Stimulated activated CD4-positive, alpha-beta T cell treated with anti-CD3 and anti-CD28 coated beads, Interleukin-4, amount 100 ng/mL, for 4 hours (primary cell): Measurements from ENCODE around the gene KIAA0825.

Source experiments
- DNase-seq, 2 experiments: peaks; one replicate each; pipeline ENCODE4 v3.0.0-alpha.2; 2020

KIAA0825 gene

GRCh38 chr5:94425396-94425795 lies 193.0 kb downstream of the KIAA0825 start:
- DNase-seq: no peak

GRCh38 chr5:94423411-94423810 lies 195.0 kb downstream of the KIAA0825 start:
- DNase-seq: no peak

DNA sequence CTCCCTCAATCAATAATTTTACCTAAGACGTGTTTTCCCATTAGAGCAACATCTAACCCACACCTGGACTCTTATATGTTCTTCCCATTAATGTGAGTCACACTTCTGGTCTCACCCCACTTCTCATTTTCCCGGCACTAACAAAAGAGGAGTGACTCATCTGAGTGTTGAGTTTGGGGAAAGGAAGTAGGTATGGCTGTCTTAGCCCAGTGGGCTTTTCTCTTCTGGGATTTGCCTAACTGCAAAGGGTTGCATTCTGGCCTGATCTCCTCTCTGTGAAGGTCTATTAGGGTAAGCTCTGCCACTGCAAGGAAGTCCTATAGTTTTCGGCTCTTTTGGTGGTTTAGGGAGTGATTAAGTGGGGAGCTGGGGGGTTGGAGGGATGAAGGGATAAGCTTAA lies 195.6 kb downstream of the KIAA0825 start:
- DNase-seq: no peak

DNA sequence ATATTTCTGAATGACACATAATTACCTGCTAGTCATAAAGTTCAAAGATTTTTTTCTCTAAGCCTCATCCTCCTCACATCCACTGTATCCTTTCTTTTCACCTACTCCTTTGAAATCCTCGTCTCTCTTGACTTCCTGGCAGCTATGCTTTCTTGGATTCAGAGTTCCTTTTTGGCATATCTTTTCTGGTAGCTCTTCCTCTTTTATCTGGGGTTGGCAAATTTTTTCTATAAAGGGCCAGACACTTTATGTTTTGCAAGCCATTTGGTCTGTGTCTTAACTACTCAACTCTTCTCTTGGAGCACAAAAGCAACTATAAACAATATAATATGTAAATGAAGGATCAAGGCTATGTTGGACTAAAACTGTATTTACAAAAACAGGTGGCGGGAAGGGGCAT lies 197.5 kb downstream of the KIAA0825 start:
- no peak for DNase-seq

GRCh38 chr5:94415798-94416197 lies 202.6 kb downstream of the KIAA0825 start:
- DNase-seq: no peak

DNA sequence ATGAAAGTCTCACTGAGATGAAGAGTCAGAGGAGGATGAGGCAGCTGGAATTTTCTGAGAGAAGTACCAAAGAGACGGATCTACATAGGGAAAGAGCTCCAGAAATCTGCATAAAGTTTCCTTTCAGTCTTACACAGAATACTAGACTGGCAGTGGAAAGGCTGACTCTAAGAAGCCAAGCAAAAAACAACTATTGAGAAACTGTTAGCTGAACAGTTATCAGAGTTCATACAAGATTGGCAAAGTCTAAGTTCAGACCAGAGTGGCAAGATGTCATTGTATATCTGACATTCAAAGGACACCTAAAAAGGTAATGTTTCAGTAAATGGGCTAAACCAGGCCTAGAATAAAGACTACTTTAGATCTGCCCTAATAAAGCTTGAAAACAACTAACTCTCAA lies 209.0 kb downstream of the KIAA0825 start:
- no peak for DNase-seq

- no peak for DNase-seq
These were observed 211.4 kb downstream of the KIAA0825 start for GRCh38 chr5:94407023-94407422.

- DNase-seq: no peak
These were observed 214.9 kb downstream of the KIAA0825 start for GRCh38 chr5:94403483-94403882.

DNA sequence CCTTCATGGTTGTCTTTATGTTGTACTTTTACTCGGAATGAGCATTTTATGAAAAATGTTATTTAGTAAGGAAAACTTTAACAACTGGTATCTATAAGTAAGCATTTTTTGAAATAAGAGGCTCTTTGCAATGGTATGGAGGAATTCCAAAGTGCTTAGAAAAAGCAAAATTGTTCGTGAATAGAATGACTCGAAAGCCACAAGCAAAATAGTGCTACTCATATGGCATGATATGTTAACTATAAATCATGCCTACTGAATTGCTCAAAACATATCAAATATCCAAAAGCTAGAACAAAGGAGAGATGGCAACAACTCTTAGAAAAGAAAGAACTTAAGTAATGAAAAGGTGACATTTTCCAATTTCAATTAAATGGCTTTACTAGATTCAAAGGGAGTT lies 216.3 kb downstream of the KIAA0825 start:
- no peak for DNase-seq

DNA sequence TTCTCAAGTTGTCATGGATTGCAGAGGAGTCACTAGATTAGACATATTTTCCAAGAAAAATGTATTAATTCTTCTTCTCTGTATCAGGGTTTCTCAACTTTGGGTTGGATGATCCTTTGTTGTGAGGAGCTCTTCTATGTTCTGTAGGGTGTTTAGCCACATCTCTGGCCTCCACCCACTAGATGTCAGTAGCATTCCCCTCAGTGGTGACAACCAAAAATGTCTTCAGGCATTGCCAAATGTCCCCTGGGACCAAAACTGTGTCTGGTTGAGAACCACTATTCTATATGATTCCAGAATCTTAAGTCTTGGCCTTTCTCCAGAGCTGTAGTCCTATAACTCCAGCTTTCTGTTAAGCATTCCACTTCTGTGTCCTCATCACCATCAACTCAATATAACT lies 220.9 kb downstream of the KIAA0825 start:
- no peak for DNase-seq

DNA sequence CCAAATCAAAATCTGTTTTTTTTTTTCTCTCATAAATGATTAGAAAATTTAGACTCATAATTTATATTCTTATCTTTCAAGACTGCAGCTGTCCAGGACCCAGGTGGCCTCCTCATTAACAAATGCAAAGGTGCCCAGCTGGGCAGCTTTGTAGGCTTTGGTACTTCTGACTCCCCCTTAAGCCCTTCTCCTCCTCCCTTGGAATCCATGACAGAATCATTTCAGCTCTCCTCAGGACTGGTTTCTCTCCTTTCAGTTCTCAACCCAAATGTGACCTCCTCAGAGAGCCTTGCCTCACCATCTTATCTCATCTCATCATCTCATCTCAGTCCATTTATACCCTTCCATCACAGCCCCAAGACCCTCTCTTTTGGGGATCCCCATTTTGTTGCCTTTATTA lies 221.7 kb downstream of the KIAA0825 start:
- DNase-seq: no peak

DNA sequence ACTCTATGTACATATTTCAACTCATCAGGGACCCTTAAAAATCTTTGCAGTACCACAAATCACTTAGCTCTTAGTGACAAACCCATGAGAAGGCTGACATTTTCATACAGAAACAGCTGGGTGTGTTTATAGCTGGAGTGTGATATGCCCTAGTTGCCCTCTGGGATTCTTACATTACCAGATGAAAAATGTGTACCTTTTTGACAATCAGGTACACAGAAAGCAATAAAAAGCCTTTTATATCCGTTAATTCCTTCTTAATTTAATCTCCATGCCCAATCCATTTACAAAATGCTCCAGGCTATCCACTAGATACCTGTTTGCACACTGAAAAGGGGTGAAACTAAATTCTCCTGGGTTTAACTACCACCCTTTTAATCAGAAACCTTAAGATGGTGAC lies 222.9 kb downstream of the KIAA0825 start:
- no peak for DNase-seq

DNA sequence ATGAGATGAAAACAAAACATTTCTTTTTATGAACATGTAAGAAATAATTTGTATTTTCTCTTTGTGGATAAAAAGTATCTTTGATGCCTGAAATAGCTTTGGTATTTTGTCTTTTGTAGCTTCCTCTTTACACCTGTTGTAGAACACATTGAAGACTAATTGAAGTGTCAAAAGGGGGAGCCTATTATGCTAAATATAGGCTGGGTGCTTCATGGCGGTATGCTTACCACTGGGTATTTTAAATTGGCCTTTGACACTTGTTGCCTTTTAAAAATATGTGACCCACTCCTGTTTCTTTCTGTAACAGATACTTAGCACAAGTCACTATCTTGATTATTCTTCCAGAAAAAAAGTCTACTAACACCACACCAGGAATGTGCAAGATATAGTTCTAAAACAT lies 226.4 kb downstream of the KIAA0825 start:
- no peak for DNase-seq

DNA sequence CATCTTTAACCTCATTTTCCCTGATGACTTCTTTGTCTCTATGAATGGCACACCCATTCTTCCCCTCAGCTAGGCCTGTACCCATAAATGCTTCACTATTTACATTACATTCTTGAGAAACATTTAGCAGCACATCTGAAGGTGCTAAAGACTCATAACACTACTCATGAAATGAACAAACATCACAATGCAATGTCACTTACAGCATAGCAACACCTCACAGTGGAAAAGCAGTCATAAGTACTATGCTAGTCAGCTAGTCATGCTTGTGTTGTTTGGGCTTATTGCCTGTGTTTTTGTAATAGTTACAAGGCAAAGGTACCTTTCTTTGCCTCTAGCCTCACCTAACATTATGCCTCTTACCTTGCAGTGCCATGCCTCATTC lies 228.9 kb downstream of the KIAA0825 start:
- no peak for DNase-seq

GRCh38 chr5:94388773-94389514 lies 229.5 kb downstream of the KIAA0825 start:
- no peak for DNase-seq

- DNase-seq: no peak
These were observed 232.6 kb downstream of the KIAA0825 start for GRCh38 chr5:94385767-94386166.

DNA sequence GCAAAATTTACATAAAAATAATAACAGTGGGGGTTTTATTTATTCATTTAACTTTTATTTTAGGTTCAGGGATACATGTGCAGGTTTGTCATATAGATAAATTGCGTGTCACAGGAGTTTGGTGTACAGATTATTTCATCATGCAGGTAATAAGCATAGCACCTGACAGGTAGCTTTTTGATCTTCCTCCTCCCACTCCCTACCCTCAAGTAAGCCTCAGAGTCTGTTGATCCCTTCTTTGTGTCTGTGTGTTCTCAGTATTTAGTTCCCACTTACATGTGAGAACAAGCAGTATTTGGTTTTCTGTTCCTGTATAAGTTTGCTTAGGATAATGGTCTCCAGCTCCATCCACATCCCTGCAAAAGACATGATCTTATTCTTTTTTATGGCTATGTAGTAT lies 240.3 kb downstream of the KIAA0825 start:
- DNase-seq: no peak

DNA sequence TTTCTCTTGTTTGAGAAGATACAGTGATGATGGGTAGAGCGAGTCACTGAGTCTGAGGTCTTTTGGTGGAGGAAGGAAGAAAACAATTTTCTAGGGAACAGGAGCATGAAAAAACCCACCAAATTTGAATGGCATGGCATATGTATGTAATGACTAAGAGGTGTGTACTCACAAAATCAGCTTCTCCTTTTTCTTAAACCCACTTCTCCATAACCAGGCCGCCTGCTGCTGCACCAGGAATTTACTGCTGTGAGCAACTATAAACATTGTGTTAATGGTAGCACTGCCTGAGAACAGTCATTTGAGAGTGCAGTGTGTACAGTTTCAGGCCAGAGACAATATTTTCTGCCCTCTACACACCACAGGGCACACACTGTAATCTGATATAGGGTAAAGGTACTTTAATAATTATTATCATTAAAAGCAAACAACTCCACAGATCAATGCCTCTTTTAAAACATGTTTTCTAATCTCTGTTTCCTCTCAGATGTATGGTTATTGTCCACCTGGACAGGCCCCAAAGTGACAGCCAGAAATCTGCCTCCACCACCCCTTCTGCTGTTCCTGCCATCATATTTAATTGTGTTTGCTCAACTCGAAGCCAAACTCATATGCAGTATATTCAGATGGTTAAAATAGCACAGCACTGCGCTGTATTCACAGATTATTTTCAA lies 241.6 kb downstream of the KIAA0825 start:
- no peak for DNase-seq

- no peak for DNase-seq
These were observed 242.6 kb downstream of the KIAA0825 start for GRCh38 chr5:94375801-94376200.

GRCh38 chr5:94374336-94374735 lies 244.1 kb downstream of the KIAA0825 start:
- no peak for DNase-seq

- no peak for DNase-seq
These were observed 250.5 kb downstream of the KIAA0825 start for GRCh38 chr5:94367900-94368299.

- DNase-seq: no peak
These were observed 251.6 kb downstream of the KIAA0825 start for GRCh38 chr5:94366811-94367210.

- DNase-seq: no peak
These were observed 255.5 kb downstream of the KIAA0825 start for GRCh38 chr5:94362857-94363256.

GRCh38 chr5:94361832-94362796 lies 256.3 kb downstream of the KIAA0825 start:
- DNase-seq: no peak
